HG02642 (cell line): ENCODE data around the gene PLS1.
"Not testable (repeated sequence)": the region's sequence is repeated elsewhere in the genome, so short reads cannot be mapped to it uniquely, and the experiment has no call there.

Experiments used
- ATAC-seq: cut with Tn5 transposase; IDR thresholded peaks from one replicate; pipeline ENCODE4 v1.9.1; 2021; ENCODE audit warnings: mild to moderate bottlenecking; ENCODE audit not compliant: unreplicated experiment, poor library complexity

The PLS1 gene

GRCh38 chr3:142738396-142738795 is 142.2 kb downstream of the PLS1 start:
- ATAC-seq: no peak

- no peak for ATAC-seq
Observed at GRCh38 chr3:142746646-142747045, 150.5 kb downstream of the PLS1 start.

GRCh38 chr3:142750531-142750930 is 154.3 kb downstream of the PLS1 start:
- not testable (repeated sequence) for ATAC-seq

GRCh38 chr3:142752605-142753004 is 156.4 kb downstream of the PLS1 start:
- ATAC-seq: not testable (repeated sequence)

GRCh38 chr3:142754494-142754893 is 158.3 kb downstream of the PLS1 start:
- no peak for ATAC-seq
